ENCODE data around the gene PANK4.
"Not testable (repeated sequence)": the region's sequence is repeated elsewhere in the genome, so short reads cannot be mapped to it uniquely, and the experiment has no call there.

DNA sequence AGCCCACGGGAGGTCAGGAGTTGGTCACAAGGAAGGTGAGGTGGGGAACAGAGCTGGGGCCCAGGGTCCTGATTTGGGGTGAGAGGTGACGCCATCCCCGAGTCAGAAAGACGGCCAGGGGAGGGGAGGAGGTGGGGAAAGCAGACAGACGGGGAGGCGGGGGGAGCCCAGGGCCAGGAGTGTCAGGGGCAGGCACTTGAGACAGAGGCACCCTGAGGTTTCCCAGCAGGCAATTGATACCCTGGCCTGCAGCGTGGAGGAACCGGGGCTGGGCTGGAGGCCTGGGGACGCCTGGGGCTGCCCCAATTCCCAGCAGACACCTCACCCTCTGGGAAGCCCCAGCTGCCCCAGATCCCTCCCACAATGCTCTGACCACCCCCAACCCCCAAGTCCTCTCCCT, 26.7 kb upstream of the PANK4 start:
- TF ChIP-seq CTCF (IDR thresholded peaks at IDR 0.05; ENCODE audit: insufficient read depth, low read length, poor library complexity, severe bottlenecking); EZH2phosphoT487 (conservative IDR thresholded peaks at IDR 0.05; ENCODE audit: low read length): not testable (repeated sequence)
